WTC11 (cell line): ENCODE measurements around the gene CGRRF1. TPM values are rescaled to one million over a fixed set of nuclear protein-coding genes. Genes with fewer than 3 reads are reported as not detected.

ENCODE experiments used
- ATAC-seq: fragments of 200-7000 bp; cut with Tn5 transposase; 2 replicates; pipeline ENCODE4 v1.10.0; 2021; ENCODE audit warnings: mild to moderate bottlenecking, moderate library complexity
- CTCF ChIA-PET: fragments of 300-600 bp; sonication (Branson Sonifier 250); formaldehyde crosslinking; loops from one replicate; lab custom pipeline; 2021; ENCODE audit warnings: antibody characterized with exemption; lab: Charles Lee
- POLR2A ChIA-PET: fragments of 350-600 bp; sonication (Branson Sonifier 250); formaldehyde crosslinking; loops from one replicate; lab custom pipeline; 2021; ENCODE audit warnings: antibody characterized with exemption; lab: Charles Lee
- DNase-seq: peaks from one replicate; pipeline ENCODE4 v3.0.0; 2021; ENCODE audit warnings: low spot score
- H3K27ac Mint-ChIP-seq: 2 replicates; pipeline ENCODE4 v1.8.0; 2021; ENCODE audit warnings: mixed read lengths
- H3K27me3 Mint-ChIP-seq: 2 replicates; pipeline ENCODE4 v1.8.0; 2021; ENCODE audit warnings: low read depth, mild to moderate bottlenecking, moderate library complexity, mixed read lengths
- H3K36me3 Mint-ChIP-seq: 2 replicates; pipeline ENCODE4 v1.8.0; 2021; ENCODE audit warnings: mixed read lengths
- H3K4me1 Mint-ChIP-seq: 2 replicates; pipeline ENCODE4 v1.8.0; 2022; ENCODE audit warnings: mixed read lengths
- H3K4me3 Mint-ChIP-seq: 2 replicates; pipeline ENCODE4 v1.8.0; 2021; ENCODE audit warnings: mild to moderate bottlenecking, moderate library complexity, mixed read lengths
- H3K9me3 Mint-ChIP-seq: 2 replicates; pipeline ENCODE4 v1.8.0; 2021; ENCODE audit warnings: mixed read lengths
- ELF4 ChIP-seq: sonication (generic); formaldehyde crosslinking; IDR thresholded peaks from 2 replicates; pipeline ENCODE4 v1.8.1; 2022; ENCODE audit warnings: low read depth, mild to moderate bottlenecking, moderate library complexity, missing genetic modification reagents
- HMGA2 ChIP-seq: fragments of 250-450 bp; sonication (Bioruptor Pico); IDR thresholded peaks from 2 replicates; pipeline ENCODE4 v1.4.0; 2021; ENCODE audit warnings: mild to moderate bottlenecking, moderate library complexity
- JAZF1 ChIP-seq: fragments of 250-450 bp; sonication (Bioruptor Pico); IDR thresholded peaks from 2 replicates; pipeline ENCODE4 v1.9.0; 2021; ENCODE audit warnings: moderate library complexity, mild to moderate bottlenecking, inconsistent platforms
- NFATC4 ChIP-seq: fragments of 250-450 bp; sonication (Bioruptor Pico); IDR thresholded peaks from 2 replicates; pipeline ENCODE4 v1.9.0; 2021; ENCODE audit warnings: mild to moderate bottlenecking
- NFE2L1 ChIP-seq: sonication (generic); formaldehyde crosslinking; IDR thresholded peaks from 2 replicates; pipeline ENCODE4 v1.8.1; 2023; ENCODE audit warnings: missing genetic modification reagents
- NR3C1 ChIP-seq: sonication (generic); formaldehyde crosslinking; conservative IDR thresholded peaks from 2 replicates; pipeline ENCODE4 v1.8.1; 2023; ENCODE audit warnings: low read depth, mild to moderate bottlenecking, missing genetic modification reagents
- SOX15 ChIP-seq: fragments of 250-450 bp; sonication (Bioruptor Pico); IDR thresholded peaks from 2 replicates; pipeline ENCODE4 v1.9.0; 2021; ENCODE audit warnings: mild to moderate bottlenecking
- ZNF317 ChIP-seq: sonication (generic); formaldehyde crosslinking; IDR thresholded peaks from 2 replicates; pipeline ENCODE4 v1.8.1; 2023; ENCODE audit warnings: low read depth, mild to moderate bottlenecking, moderate library complexity, missing genetic modification reagents, borderline replicate concordance
- ZNF423 ChIP-seq: fragments of 250-450 bp; sonication (Bioruptor Pico); IDR thresholded peaks from 2 replicates; pipeline ENCODE4 v2.1.2; 2022; ENCODE audit warnings: mild to moderate bottlenecking, moderate library complexity
- total RNA-seq: library from RNA; stranded (reverse); gene quantifications from 3 replicates; pipeline ENCODE4 v1.2.3, GENCODE V29; 2021
- TF ChIP-seq, protein P1 (sequence below): sonication (generic); formaldehyde crosslinking; IDR thresholded peaks from 2 replicates; pipeline ENCODE4 v1.8.1; 2023; ENCODE audit warnings: mild to moderate bottlenecking, missing genetic modification reagents
- TF ChIP-seq, protein P2 (sequence below): fragments of 250-450 bp; sonication (Bioruptor Pico); IDR thresholded peaks from 2 replicates; pipeline ENCODE4 v1.9.0; 2021; ENCODE audit warnings: mild to moderate bottlenecking
- TF ChIP-seq, protein P3 (sequence below): sonication (generic); formaldehyde crosslinking; IDR thresholded peaks from 2 replicates; pipeline ENCODE4 v1.8.1; 2023; ENCODE audit warnings: mild to moderate bottlenecking, missing genetic modification reagents, moderate library complexity
- TF ChIP-seq, protein P4 (sequence below): sonication (generic); formaldehyde crosslinking; IDR thresholded peaks from 2 replicates; pipeline ENCODE4 v1.8.1; 2022; ENCODE audit warnings: low read depth, missing genetic modification reagents, borderline replicate concordance
- TF ChIP-seq, protein P5 (sequence below): fragments of 250-450 bp; sonication (Bioruptor Pico); IDR thresholded peaks from 2 replicates; pipeline ENCODE4 v1.9.0; 2021; ENCODE audit warnings: mild to moderate bottlenecking
- TF ChIP-seq, protein P6 (sequence below): fragments of 250-450 bp; sonication (Bioruptor Pico); IDR thresholded peaks from 2 replicates; pipeline ENCODE4 v1.9.0; 2021; ENCODE audit warnings: moderate library complexity, mild to moderate bottlenecking, inconsistent platforms, borderline replicate concordance
- TF ChIP-seq, protein P7 (sequence below): fragments of 250-450 bp; sonication (Bioruptor Pico); conservative IDR thresholded peaks from 2 replicates; pipeline ENCODE4 v1.9.0; 2021; ENCODE audit warnings: mild to moderate bottlenecking

Gene CGRRF1
- total RNA-seq, 1 experiment from 2014 or later: 15.1 TPM

DNA sequence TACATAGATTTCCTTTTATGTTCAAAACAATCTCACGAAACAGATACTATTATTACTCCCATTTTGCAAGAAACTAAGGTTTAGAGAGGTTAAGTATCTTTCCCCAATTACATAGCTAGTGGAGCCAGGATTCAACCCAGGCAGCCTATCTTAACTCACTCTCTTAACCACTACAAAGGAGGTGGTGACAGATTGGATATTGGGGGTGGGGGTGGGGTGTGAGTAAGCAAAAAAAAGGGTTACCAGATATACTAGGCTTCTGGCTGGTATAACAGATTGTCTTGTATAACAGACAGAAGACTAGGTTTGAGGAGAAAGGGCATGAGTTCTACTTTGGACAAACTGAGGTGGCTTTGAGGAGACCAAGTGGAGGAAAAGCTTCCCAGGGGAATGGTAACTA is 23.0 kb upstream of the CGRRF1 start:
- POLR2A ChIA-PET: no interaction called here
- H3K27ac Mint-ChIP-seq: no peak overlapping the region
- ATAC-seq (no peak), DNase-seq (no peak)
- H3K36me3 Mint-ChIP-seq: peaks cover 7% of the 10 kb centered on the region
- peak overlapping the region; percentile 92 for H3K4me3 Mint-ChIP-seq
- TF ChIP-seq, protein P1, sequence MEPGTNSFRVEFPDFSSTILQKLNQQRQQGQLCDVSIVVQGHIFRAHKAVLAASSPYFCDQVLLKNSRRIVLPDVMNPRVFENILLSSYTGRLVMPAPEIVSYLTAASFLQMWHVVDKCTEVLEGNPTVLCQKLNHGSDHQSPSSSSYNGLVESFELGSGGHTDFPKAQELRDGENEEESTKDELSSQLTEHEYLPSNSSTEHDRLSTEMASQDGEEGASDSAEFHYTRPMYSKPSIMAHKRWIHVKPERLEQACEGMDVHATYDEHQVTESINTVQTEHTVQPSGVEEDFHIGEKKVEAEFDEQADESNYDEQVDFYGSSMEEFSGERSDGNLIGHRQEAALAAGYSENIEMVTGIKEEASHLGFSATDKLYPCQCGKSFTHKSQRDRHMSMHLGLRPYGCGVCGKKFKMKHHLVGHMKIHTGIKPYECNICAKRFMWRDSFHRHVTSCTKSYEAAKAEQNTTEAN (CRISPR knock-in tag): no peak
- TF ChIP-seq, protein P2, sequence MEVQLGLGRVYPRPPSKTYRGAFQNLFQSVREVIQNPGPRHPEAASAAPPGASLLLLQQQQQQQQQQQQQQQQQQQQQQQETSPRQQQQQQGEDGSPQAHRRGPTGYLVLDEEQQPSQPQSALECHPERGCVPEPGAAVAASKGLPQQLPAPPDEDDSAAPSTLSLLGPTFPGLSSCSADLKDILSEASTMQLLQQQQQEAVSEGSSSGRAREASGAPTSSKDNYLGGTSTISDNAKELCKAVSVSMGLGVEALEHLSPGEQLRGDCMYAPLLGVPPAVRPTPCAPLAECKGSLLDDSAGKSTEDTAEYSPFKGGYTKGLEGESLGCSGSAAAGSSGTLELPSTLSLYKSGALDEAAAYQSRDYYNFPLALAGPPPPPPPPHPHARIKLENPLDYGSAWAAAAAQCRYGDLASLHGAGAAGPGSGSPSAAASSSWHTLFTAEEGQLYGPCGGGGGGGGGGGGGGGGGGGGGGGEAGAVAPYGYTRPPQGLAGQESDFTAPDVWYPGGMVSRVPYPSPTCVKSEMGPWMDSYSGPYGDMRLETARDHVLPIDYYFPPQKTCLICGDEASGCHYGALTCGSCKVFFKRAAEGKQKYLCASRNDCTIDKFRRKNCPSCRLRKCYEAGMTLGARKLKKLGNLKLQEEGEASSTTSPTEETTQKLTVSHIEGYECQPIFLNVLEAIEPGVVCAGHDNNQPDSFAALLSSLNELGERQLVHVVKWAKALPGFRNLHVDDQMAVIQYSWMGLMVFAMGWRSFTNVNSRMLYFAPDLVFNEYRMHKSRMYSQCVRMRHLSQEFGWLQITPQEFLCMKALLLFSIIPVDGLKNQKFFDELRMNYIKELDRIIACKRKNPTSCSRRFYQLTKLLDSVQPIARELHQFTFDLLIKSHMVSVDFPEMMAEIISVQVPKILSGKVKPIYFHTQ (CRISPR knock-in tag): no peak
- TF ChIP-seq, protein P3, sequence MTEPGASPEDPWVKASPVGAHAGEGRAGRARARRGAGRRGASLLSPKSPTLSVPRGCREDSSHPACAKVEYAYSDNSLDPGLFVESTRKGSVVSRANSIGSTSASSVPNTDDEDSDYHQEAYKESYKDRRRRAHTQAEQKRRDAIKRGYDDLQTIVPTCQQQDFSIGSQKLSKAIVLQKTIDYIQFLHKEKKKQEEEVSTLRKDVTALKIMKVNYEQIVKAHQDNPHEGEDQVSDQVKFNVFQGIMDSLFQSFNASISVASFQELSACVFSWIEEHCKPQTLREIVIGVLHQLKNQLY (CRISPR knock-in tag): no peak
- TF ChIP-seq, protein P4, sequence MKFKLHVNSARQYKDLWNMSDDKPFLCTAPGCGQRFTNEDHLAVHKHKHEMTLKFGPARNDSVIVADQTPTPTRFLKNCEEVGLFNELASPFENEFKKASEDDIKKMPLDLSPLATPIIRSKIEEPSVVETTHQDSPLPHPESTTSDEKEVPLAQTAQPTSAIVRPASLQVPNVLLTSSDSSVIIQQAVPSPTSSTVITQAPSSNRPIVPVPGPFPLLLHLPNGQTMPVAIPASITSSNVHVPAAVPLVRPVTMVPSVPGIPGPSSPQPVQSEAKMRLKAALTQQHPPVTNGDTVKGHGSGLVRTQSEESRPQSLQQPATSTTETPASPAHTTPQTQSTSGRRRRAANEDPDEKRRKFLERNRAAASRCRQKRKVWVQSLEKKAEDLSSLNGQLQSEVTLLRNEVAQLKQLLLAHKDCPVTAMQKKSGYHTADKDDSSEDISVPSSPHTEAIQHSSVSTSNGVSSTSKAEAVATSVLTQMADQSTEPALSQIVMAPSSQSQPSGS (CRISPR knock-in tag): no peak
- TF ChIP-seq, protein P5, sequence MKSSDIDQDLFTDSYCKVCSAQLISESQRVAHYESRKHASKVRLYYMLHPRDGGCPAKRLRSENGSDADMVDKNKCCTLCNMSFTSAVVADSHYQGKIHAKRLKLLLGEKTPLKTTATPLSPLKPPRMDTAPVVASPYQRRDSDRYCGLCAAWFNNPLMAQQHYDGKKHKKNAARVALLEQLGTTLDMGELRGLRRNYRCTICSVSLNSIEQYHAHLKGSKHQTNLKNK (CRISPR knock-in tag): no peak
- TF ChIP-seq, protein P6, sequence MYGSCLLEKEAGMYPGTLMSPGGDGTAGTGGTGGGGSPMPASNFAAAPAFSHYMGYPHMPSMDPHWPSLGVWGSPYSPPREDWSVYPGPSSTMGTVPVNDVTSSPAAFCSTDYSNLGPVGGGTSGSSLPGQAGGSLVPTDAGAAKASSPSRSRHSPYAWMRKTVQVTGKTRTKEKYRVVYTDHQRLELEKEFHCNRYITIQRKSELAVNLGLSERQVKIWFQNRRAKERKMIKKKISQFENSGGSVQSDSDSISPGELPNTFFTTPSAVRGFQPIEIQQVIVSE (CRISPR knock-in tag): no peak
- TF ChIP-seq JAZF1 (CRISPR knock-in tag) (no peak), NFATC4 (CRISPR knock-in tag) (no peak), HMGA2 (no peak), NR3C1 (CRISPR knock-in tag) (no peak), ELF4 (CRISPR knock-in tag) (no peak), SOX15 (no peak), ZNF423 (no peak), ZNF317 (CRISPR knock-in tag) (no peak), NFE2L1 (CRISPR knock-in tag) (no peak)
- TF ChIP-seq, protein P7, sequence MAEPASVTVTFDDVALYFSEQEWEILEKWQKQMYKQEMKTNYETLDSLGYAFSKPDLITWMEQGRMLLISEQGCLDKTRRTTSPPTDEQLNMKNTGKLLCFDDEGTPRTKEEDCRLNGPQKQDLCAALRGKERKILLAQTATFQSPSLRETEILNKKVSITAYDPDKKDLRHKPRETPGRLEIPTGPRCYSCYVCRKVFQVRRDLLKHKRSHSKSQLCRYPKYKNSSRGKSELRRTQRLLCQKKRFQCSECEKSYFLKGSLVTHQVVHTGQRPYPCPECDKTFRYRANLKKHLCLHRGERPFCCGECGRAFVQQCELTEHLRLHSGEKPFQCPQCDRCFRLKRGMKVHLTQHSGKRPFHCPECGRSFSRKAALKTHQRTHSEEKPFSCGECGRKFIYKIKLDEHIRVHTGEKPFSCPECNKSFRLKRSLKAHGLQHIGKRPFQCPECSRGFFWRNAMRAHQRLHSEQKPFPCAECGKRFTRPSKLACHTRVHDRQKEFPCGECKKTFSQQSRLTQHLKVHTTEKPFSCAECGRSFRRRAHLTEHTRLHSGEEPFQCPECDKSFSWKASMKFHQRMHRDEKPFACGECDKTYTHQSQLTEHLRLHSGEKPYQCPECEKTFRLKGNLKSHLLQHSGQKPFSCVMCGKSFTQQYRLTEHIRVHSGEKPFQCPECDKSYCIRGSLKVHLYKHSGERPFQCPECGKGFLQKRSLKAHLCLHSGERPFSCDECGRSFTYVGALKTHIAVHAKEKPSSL: no peak
- CTCF ChIA-PET: interaction anchor here (1.0 to 3.5 kb wide), 3 partner anchors 23 to 120 kb away, joined by 4 to 16 read pairs (median 4); partner anchors contain the start of genes CDKN3 and CGRRF1
- H3K4me1 Mint-ChIP-seq: peaks cover 40% of the 10 kb centered on the region
- H3K9me3 Mint-ChIP-seq: no peaks in the 10 kb centered on the region
- H3K27me3 Mint-ChIP-seq: no peaks in the 10 kb centered on the region
